Tibial artery (tissue), 4 donors: ENCODE data around the gene AKAP13.

Experiments
- DNase-seq, 2 donors: peaks; one replicate each; pipeline ENCODE4 v3.0.0-alpha.2; 2019
- H3K27ac ChIP-seq, 2 donors: fragments of 200-600 bp; sonication (generic) in 1 of 2; 1 replicate in 1 of 2; 2 replicates in 1 of 2; pipeline ENCODE4 v1.5.1; 2018 to 2019; ENCODE audit warnings: mild to moderate bottlenecking in 1 of 2
- H3K27me3 ChIP-seq, 2 donors: fragments of 200-600 bp; sonication (generic) in 1 of 2; one replicate each; pipeline versions ENCODE4 v1.5.1 to v1.6.0; 2016 to 2019
- H3K36me3 ChIP-seq, 3 donors: fragments of 200-600 bp; sonication (generic) in 2 of 3; one replicate each; pipeline ENCODE4 v1.5.1; 2016 to 2019; ENCODE audit warnings: mild to moderate bottlenecking in 2 of 3
- H3K4me1 ChIP-seq, 4 donors: fragments of 200-600 bp; sonication (generic) in 2 of 4; 1 replicate in 3 of 4; 2 replicates in 1 of 4; pipeline ENCODE4 v1.5.1; 2016 to 2019
- H3K4me3 ChIP-seq, 2 donors: fragments of 200-600 bp; sonication (generic) in 1 of 2; 1 replicate in 1 of 2; 2 replicates in 1 of 2; pipeline ENCODE4 v1.5.1; 2018 to 2019; ENCODE audit warnings: mild to moderate bottlenecking in 2 of 2
- H3K9me3 ChIP-seq, 3 donors: fragments of 200-600 bp; sonication (generic) in 1 of 3; one replicate each; pipeline ENCODE4 v1.5.1; 2016 to 2019
- CTCF ChIP-seq, 2 experiments: fragments of 200-600 bp in 1 of 2; fragments of 450-650 bp in 1 of 2; IDR thresholded peaks; one replicate each; pipeline ENCODE4 v1.5.1; 2017 to 2019; ENCODE audit warnings: antibody characterized with exemption in 2 of 2, mild to moderate bottlenecking in 1 of 2, moderate library complexity in 1 of 2
- intact Hi-C: fragments of 100-400 bp; cut with DNase I; formaldehyde crosslinking; loops from one replicate; pipeline ENCODE4 v1.15.0; 2023; ENCODE audit warnings: low total_unique reads

Gene AKAP13

GRCh38 chr15:85630311-85630710, 249.9 kb downstream of the AKAP13 start:
- no peak overlapping the region for H3K4me3 ChIP-seq
- peaks cover 0 to 44% (median 18%) of the 10 kb centered on the region in 4 donors for H3K4me1 ChIP-seq
- no peaks in the 10 kb centered on the region for H3K9me3 ChIP-seq
- DNase-seq = no peak
- H3K36me3 ChIP-seq = peaks cover 0 to 12% (median 0%) of the 10 kb centered on the region in 3 donors
- no peak for TF ChIP-seq CTCF (IDR thresholded peaks at IDR 0.05)
- intact Hi-C loops = no loop called here
- H3K27ac ChIP-seq = no peak overlapping the region
- H3K27me3 ChIP-seq = no peaks in the 10 kb centered on the region

- TF ChIP-seq CTCF (IDR thresholded peaks at IDR 0.05) = no peak
- Histone ChIP-seq H3K4me1 (peaks cover 0 to 37% (median 15%) of the 10 kb centered on the region in 4 donors), H3K9me3 (no peaks in the 10 kb centered on the region), H3K36me3 (peaks cover 0 to 10% (median 0%) of the 10 kb centered on the region in 3 donors), H3K4me3 (no peak overlapping the region), H3K27ac (peak overlapping the region in 1 of 2 donors; percentile 39), H3K27me3 (no peaks in the 10 kb centered on the region)
- no peak for DNase-seq
- intact Hi-C loops = no loop called here
Measured at GRCh38 chr15:85631018-85631417, 250.6 kb downstream of the AKAP13 start.

- intact Hi-C loops = no loop called here
- Histone ChIP-seq H3K9me3 (no peaks in the 10 kb centered on the region), H3K36me3 (peaks cover 0 to 5% (median under 1%) of the 10 kb centered on the region in 3 donors), H3K4me3 (no peak overlapping the region), H3K4me1 (peaks cover 0 to 39% (median 13%) of the 10 kb centered on the region in 4 donors), H3K27me3 (no peaks in the 10 kb centered on the region), H3K27ac (no peak overlapping the region)
- DNase-seq = no peak
- TF ChIP-seq CTCF (IDR thresholded peaks at IDR 0.05) = no peak
Measured at GRCh38 chr15:85632014-85632413, 251.6 kb downstream of the AKAP13 start.

GRCh38 chr15:85633859-85634258, 253.5 kb downstream of the AKAP13 start:
- no peak overlapping the region for H3K27ac ChIP-seq
- peaks cover 0 to 33% (median 8%) of the 10 kb centered on the region in 4 donors for H3K4me1 ChIP-seq
- H3K4me3 ChIP-seq = no peak overlapping the region
- TF ChIP-seq CTCF (IDR thresholded peaks at IDR 0.05) = no peak
- no peaks in the 10 kb centered on the region for H3K9me3 ChIP-seq
- H3K27me3 ChIP-seq = no peaks in the 10 kb centered on the region
- DNase-seq = no peak
- intact Hi-C loops = no loop called here
- peaks cover 0 to 6% (median 0%) of the 10 kb centered on the region in 3 donors for H3K36me3 ChIP-seq

- intact Hi-C loops = no loop called here
- Histone ChIP-seq H3K9me3 (no peaks in the 10 kb centered on the region), H3K27ac (no peak overlapping the region), H3K36me3 (peaks cover 0 to 18% (median 11%) of the 10 kb centered on the region in 3 donors), H3K4me1 (peaks cover 0 to 30% (median 7%) of the 10 kb centered on the region in 4 donors), H3K27me3 (no peaks in the 10 kb centered on the region), H3K4me3 (no peak overlapping the region)
- no peak for DNase-seq
- TF ChIP-seq CTCF (IDR thresholded peaks at IDR 0.05) = no peak
Measured at GRCh38 chr15:85636351-85636750, 255.9 kb downstream of the AKAP13 start.
